GM18505 (cell line): ENCODE data around the gene AURKB.
"Not testable (repeated sequence)": the region's sequence is repeated elsewhere in the genome, so short reads cannot be mapped to it uniquely, and the experiment has no call there.

Experiments used
- ATAC-seq: cut with Tn5 transposase; IDR thresholded peaks from one replicate; pipeline ENCODE4 v1.9.1; 2021; ENCODE audit not compliant: unreplicated experiment
- POLR2A ChIP-seq: IDR thresholded peaks from 4 replicates; pipeline ENCODE4 v1.6.1; 2011; ENCODE audit warnings: borderline replicate concordance; ENCODE audit not compliant: insufficient read depth, insufficient read length; ENCODE audit errors: extremely low read depth

Gene AURKB

DNA sequence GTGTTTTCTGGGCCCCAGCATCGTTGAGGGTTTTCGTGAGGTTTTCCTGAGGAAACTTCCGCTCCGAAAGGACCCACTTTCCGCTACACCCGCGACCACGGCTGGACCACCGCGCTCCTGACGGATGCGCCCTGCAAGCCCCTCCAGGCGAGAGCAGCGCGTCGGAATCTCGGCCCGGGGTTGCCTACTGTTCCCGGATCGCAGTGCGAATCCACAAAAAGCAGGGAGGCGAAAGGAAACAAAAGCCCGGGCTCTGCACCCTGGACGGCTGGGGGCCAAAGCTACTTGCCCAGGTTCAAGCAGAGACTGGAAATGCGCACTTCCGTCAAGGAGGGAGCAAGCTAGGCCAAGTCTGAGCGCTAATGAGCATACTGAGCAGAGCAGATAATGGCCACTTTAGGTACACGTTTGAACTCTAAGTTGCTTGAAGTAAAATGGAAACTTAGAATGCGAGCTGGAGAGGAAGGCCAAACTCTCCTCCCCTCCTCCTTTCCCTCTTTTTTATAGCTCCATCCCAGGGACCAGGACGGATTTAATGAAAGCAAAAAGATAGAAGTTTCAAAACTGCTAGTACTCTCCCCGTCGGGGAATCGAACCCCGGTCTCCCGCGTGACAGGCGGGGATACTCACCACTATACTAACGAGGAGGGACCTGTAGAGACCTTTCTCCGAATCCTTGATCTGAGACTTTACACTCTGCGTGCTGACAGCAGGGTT lies 11.4 kb upstream of the AURKB start:
- peak; percentile 41 for ATAC-seq
- TF ChIP-seq POLR2A = peak; percentile 52

DNA sequence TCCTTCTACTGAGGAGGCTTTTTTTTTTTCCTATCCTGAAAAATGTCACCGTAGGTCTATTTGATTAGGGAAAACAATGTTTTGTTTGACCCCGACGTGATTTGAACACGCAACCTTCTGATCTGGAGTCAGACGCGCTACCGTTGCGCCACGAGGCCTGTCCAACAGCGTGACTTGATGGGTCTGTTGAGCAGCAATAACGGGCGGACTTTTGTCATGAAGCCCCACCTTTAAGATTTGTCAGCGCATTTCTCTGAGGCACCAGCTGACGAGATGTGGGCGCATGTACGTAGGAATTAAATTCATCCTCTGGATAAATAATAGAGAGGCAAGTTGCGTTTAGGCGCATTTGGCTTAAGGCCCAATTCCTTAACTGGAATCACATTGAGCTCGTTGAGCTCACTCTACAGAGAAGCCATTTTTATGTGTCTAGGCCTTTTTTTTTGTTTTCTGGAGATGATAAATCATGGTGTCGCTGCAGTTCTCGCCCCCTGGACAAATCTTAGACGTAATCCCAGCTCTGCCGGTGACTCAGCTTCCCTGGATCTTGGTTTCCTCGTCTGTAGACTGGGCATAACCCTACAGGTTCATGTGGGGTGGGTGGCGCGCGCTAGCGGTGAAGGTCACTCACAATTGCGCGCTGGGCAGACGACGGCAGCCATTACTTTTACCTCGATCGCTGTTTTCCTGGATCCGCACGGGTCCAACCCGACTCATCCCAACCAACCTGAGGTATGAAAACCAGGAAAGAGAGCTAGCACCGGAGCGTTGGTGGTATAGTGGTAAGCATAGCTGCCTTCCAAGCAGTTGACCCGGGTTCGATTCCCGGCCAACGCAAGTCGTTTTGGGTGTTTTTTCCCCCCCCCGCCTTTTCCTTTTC lies 10.6 kb upstream of the AURKB start:
- no peak for TF ChIP-seq POLR2A
- no peak for ATAC-seq

GRCh38 chr17:8214000-8214399 lies 3.6 kb upstream of the AURKB start:
- not testable (repeated sequence) for ATAC-seq

- TF ChIP-seq POLR2A = no peak
- no peak for ATAC-seq
These were observed 2.2 kb upstream of the AURKB start for GRCh38 chr17:8212312-8213180.

- TF ChIP-seq POLR2A = no peak
- ATAC-seq = no peak
These were observed 535 bp upstream of the AURKB start for GRCh38 chr17:8210761-8211458.

GRCh38 chr17:8206536-8206935 lies 3.8 kb downstream of the AURKB start:
- ATAC-seq = no peak
- no peak for TF ChIP-seq POLR2A

DNA sequence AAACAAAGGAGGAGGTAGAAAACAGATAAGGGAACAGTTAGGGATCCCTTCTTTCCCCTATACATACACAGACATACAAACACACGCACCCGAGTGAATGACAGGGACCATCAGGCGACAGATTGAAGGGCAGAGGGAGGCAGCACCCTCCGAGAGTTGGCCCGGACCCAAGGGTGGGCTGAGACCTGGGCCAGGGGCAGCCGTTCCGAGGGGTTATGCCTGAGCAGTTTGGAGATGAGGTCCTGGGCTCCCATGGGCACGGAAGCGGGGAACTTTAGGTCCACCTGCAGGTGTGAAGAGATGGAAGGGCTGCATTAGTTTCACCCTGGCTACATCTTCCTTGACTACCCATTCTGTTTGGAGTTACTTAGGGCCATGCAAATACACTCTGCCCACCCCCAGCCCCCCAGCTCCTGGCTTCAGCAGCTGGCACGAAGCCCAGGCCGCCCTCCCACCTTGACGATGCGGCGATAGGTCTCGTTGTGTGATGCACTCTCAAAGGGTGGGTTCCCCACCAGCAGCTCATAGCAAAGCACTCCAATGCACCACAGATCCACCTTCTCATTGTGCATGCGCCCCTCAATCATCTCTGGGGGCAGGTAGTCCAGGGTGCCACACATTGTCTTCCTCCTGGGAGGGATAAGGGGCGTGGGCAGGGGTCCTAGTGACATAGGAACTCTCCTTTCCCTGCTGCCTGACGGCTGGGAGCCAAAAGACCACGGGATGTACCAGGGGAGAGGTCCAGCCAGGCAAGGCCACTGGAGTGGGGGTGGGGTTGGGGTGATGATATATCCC lies 5.4 kb downstream of the AURKB start:
- ATAC-seq = no peak

GRCh38 chr17:8192070-8192815 lies 18.1 kb downstream of the AURKB start:
- TF ChIP-seq POLR2A = peak; percentile 78
- ATAC-seq = no peak

More for the DNA sequence above, 5.4 kb downstream of the AURKB start:
- TF ChIP-seq POLR2A = no peak

GRCh38 chr17:8190506-8190905 lies 19.9 kb downstream of the AURKB start:
- no peak for ATAC-seq
- no peak for TF ChIP-seq POLR2A

DNA sequence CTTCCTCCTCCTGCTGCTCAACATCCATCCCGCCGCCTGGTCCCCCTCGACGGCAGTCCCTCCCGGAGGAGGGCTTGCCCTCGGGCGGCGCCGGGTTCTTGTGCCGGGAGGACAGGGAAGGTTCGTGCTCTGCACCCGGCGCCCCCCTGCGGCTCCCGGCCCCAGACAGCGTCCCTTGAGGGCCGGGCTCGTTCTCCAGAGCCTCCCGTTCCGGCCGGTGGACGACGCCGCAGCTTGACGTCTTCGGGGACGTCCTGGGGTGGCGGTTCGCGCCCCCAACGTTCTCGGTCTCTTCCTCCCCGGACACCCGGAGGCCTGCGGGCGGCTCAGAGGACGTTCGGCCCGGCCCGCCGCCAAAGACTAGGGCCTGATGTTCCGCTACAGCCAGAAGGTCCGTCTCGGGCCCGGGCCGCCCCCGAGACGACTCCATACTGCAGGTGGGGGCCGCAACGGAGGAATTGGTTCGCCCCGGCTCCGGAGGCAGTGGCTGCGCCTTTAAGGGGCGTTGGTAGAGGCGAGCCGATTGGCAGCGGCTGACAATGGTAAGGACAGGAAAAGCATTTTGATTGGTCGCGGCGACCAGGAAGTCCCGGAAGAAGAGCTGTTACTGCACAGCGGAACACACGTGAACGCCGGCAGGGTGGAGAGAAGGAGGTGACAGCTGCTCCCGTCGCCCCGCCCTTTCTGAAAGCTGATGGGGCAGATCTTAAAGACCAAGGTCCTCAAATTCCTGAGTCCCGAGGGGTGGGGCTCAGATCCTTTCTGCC lies 20.5 kb downstream of the AURKB start, which contains the start of gene BORCS6:
TSS of gene BORCS6 (minus strand) at position 470 of the 767 bp plus-strand sequence. CDS start at position 430, 40 bp downstream.
- ATAC-seq = peak; percentile 45
- peak; percentile 81 for TF ChIP-seq POLR2A

DNA sequence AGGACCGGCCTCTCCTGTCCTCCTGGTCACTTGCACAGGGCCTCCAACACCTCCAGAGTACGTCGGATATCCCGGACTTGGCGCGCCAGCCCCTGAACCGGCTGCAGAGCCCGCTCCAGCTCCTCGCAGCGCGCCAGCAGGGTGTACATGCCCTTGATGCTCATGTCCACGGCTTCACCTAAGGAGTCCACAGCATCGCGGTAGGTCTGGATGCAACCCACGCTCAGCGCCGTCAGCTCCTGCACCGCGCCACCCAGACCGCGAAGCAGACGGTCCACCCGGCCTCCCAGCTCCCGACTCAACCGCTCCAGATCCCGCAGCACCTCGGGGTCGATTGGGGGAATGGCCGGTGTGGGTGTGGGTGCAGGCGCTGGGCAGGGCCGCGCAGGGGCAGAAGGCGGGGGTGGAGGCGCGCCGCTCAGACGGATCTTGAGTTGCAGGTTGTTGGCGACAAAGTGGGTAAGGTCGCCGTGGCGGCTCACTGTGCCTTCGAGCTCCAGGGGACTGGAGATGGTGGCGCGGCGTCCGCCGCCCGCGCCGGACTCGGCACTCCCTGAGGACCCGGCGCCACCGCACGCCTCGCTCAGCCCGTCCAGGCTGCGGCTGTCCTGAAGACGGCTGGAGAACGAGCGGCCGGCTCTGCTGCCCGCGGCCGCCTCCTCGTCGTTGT lies 21.2 kb downstream of the AURKB start:
- no peak for TF ChIP-seq POLR2A
- no peak for ATAC-seq
